ENCODE data around the gene AIG1.

The AIG1 gene

GRCh38 chr6:143374014-143374413 is 313.3 kb downstream of the AIG1 start:
- no peaks in the 10 kb centered on the region for H3K36me3 ChIP-seq (ENCODE audit: insufficient read depth, low read length)
- peaks cover 24% of the 10 kb centered on the region; the same call in 1 of the 2 replicates for H3K27me3 ChIP-seq (ENCODE audit: insufficient read depth, low read length)
- no peak overlapping the region for H3K4me3 ChIP-seq (ENCODE audit: low read depth, low read length)
- H2AFZ ChIP-seq (ENCODE audit: low read length, unreplicated experiment) = no peak overlapping the region
- H3K4me1 ChIP-seq (ENCODE audit: control insufficient read depth, insufficient read depth, low read length, unreplicated experiment) = no peaks in the 10 kb centered on the region
- no peak overlapping the region for H3K27ac ChIP-seq (ENCODE audit: low read depth, low read length)
- H3K79me2 ChIP-seq (ENCODE audit: control insufficient read depth, insufficient read depth, low read length, unreplicated experiment) = no peaks in the 10 kb centered on the region

- Histone ChIP-seq H3K27me3 (ENCODE audit: insufficient read depth, low read length) (peaks cover 31% of the 10 kb centered on the region), H3K4me3 (ENCODE audit: low read depth, low read length) (no peak overlapping the region), H3K36me3 (ENCODE audit: insufficient read depth, low read length) (no peaks in the 10 kb centered on the region), H2AFZ (ENCODE audit: low read length, unreplicated experiment) (no peak overlapping the region), H3K4me1 (ENCODE audit: control insufficient read depth, insufficient read depth, low read length, unreplicated experiment) (no peaks in the 10 kb centered on the region), H3K79me2 (ENCODE audit: control insufficient read depth, insufficient read depth, low read length, unreplicated experiment) (no peaks in the 10 kb centered on the region), H3K27ac (ENCODE audit: low read depth, low read length) (no peak overlapping the region)
Observed at GRCh38 chr6:143375022-143375585, 314.4 kb downstream of the AIG1 start.

GRCh38 chr6:143376375-143376774 is 315.7 kb downstream of the AIG1 start:
- H3K27me3 ChIP-seq (ENCODE audit: insufficient read depth, low read length) = peaks cover 38% of the 10 kb centered on the region
- no peaks in the 10 kb centered on the region for H3K4me1 ChIP-seq (ENCODE audit: control insufficient read depth, insufficient read depth, low read length, unreplicated experiment)
- no peaks in the 10 kb centered on the region for H3K36me3 ChIP-seq (ENCODE audit: insufficient read depth, low read length)
- H3K27ac ChIP-seq (ENCODE audit: low read depth, low read length) = no peak overlapping the region
- H3K79me2 ChIP-seq (ENCODE audit: control insufficient read depth, insufficient read depth, low read length, unreplicated experiment) = no peaks in the 10 kb centered on the region
- no peak overlapping the region for H3K4me3 ChIP-seq (ENCODE audit: low read depth, low read length)
- no peak overlapping the region for H2AFZ ChIP-seq (ENCODE audit: low read length, unreplicated experiment)

GRCh38 chr6:143376861-143377260 is 316.2 kb downstream of the AIG1 start:
- no peak overlapping the region for H3K4me3 ChIP-seq (ENCODE audit: low read depth, low read length)
- H2AFZ ChIP-seq (ENCODE audit: low read length, unreplicated experiment) = no peak overlapping the region
- no peaks in the 10 kb centered on the region for H3K79me2 ChIP-seq (ENCODE audit: control insufficient read depth, insufficient read depth, low read length, unreplicated experiment)
- H3K36me3 ChIP-seq (ENCODE audit: insufficient read depth, low read length) = no peaks in the 10 kb centered on the region
- H3K4me1 ChIP-seq (ENCODE audit: control insufficient read depth, insufficient read depth, low read length, unreplicated experiment) = no peaks in the 10 kb centered on the region
- no peak overlapping the region for H3K27ac ChIP-seq (ENCODE audit: low read depth, low read length)
- peaks cover 38% of the 10 kb centered on the region for H3K27me3 ChIP-seq (ENCODE audit: insufficient read depth, low read length)

- Histone ChIP-seq H3K79me2 (ENCODE audit: control insufficient read depth, insufficient read depth, low read length, unreplicated experiment) (no peaks in the 10 kb centered on the region), H3K36me3 (ENCODE audit: insufficient read depth, low read length) (no peaks in the 10 kb centered on the region), H2AFZ (ENCODE audit: low read length, unreplicated experiment) (no peak overlapping the region), H3K27me3 (ENCODE audit: insufficient read depth, low read length) (peaks cover 15% of the 10 kb centered on the region), H3K4me3 (ENCODE audit: low read depth, low read length) (no peak overlapping the region), H3K4me1 (ENCODE audit: control insufficient read depth, insufficient read depth, low read length, unreplicated experiment) (no peaks in the 10 kb centered on the region), H3K27ac (ENCODE audit: low read depth, low read length) (no peak overlapping the region)
Observed at GRCh38 chr6:143385636-143386035, 324.9 kb downstream of the AIG1 start.

GRCh38 chr6:143390278-143390677 is 329.6 kb downstream of the AIG1 start:
- no peaks in the 10 kb centered on the region for H3K79me2 ChIP-seq (ENCODE audit: control insufficient read depth, insufficient read depth, low read length, unreplicated experiment)
- no peaks in the 10 kb centered on the region for H3K36me3 ChIP-seq (ENCODE audit: insufficient read depth, low read length)
- peaks cover 2% of the 10 kb centered on the region; the same call in 1 of the 2 replicates for H3K27me3 ChIP-seq (ENCODE audit: insufficient read depth, low read length)
- H3K4me1 ChIP-seq (ENCODE audit: control insufficient read depth, insufficient read depth, low read length, unreplicated experiment) = no peaks in the 10 kb centered on the region
- no peak overlapping the region for H2AFZ ChIP-seq (ENCODE audit: low read length, unreplicated experiment)
- H3K4me3 ChIP-seq (ENCODE audit: low read depth, low read length) = no peak overlapping the region
- H3K27ac ChIP-seq (ENCODE audit: low read depth, low read length) = no peak overlapping the region
